T follicular helper cell (primary cell): ENCODE results near the gene OPN1LW.
"Not testable (repeated sequence)": the region's sequence is repeated elsewhere in the genome, so short reads cannot be mapped to it uniquely, and the experiment has no call there.

ENCODE experiments used
- DNase-seq: peaks from one replicate; pipeline ENCODE4 v3.0.0-alpha.2; 2020; ENCODE audit warnings: low read depth
- total RNA-seq, 2 experiments: gene quantifications; one replicate each; lab custom pipeline; 2026; lab: John Stamatoyannopoulos, UW

OPN1LW gene
- 0 reads per million in 2 experiments for total RNA-seq

DNA sequence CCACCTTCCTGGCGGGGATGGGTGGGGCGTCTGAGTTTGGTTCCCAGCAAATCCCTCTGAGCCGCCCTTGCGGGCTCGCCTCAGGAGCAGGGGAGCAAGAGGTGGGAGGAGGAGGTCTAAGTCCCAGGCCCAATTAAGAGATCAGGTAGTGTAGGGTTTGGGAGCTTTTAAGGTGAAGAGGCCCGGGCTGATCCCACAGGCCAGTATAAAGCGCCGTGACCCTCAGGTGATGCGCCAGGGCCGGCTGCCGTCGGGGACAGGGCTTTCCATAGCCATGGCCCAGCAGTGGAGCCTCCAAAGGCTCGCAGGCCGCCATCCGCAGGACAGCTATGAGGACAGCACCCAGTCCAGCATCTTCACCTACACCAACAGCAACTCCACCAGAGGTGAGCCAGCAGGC lies at the start of gene OPN1LW:
OPN1LW (plus strand) TSS at position 234 of the 400 bp plus-strand sequence; CDS start at position 275, 41 bp downstream.
- not testable (repeated sequence) for DNase-seq

DNA sequence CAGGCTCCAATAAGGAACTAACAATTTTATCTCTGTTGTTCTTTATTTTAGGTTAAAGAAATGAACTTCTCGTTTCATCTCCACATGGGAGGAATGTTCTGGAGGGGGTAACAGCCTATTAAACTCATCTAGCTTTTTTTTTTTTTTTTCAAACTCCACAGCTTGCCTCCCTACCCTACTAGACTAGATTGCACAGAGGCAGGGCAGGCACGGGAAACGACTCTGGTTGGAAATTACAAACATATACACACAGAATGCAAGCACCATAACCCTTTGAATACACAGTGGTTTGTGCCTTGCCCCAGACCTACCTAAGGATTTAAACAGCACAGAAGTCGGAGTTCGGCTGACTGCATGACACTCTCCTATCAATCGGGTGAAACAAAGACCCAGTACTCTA lies 49.2 kb upstream of the OPN1LW start:
- no peak for DNase-seq

DNA sequence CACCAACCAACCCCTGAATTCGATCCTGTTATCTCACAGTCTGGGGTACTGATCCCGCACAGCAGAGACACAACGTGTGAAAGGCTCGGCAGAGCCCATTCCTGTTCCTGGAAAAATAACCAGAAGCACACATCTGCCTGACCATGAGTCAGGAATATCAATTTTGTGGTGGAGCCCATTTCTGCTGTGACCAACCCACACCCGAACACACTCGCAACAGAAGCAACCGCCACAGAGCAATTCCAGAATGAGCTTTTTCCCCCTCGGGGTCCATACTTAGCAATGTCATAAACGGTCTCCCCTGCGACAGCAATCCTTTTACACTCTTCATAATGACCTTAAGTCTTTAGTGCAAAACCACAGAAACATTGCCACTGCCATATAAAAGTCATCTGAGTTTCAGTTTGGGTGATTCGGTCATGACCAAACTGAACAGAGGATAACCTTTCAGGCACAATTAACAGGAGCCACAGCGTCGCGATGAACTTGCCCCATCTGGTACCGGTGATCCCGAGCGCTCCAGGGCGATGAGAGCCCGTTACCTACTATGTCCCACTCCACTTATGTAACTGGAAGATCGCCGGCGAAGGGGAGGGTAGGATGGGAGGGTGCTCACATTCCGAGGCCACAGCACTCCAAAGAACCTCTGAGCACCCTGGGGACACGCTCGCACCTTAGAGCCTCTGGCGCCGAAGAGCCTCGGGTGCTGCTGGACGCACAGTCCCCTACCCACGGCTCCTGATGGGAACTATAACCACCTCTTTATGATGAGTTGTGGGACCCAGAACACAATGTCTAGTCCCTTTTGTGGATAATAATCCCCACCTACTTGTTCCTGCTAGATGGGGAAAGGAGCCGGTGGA lies 47.7 kb upstream of the OPN1LW start:
- DNase-seq, result no peak

DNA sequence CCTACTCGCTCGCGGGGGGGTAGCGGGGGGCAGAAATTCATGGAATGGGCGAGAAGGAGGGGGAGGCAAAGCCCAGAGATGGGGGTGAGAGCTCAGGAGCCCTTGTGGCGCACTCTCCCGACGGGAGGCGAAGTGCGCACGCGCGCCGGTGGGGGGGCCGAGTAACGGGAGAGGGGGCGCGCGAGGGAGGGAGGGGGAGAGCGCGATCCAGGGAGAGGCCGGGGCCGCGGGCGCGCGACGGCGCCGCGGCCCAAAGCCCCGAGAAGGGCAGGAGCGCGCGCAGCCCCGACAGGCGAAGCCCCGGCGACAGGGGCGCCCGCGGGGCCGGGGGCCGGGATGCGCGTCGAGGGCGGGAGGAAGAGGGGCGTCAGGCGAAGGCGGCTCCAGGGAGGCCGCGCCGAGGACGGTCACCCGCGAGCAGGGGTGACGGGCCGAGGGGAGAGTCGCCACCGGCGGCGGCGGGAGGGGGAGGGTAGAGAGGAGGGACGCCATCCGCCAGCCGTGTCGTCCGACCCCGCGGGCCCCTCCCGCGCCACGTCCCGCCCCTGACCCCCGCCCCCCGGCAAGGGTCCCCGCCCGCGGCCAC lies 46.9 kb upstream of the OPN1LW start:
- peak; percentile 62 for DNase-seq

DNA sequence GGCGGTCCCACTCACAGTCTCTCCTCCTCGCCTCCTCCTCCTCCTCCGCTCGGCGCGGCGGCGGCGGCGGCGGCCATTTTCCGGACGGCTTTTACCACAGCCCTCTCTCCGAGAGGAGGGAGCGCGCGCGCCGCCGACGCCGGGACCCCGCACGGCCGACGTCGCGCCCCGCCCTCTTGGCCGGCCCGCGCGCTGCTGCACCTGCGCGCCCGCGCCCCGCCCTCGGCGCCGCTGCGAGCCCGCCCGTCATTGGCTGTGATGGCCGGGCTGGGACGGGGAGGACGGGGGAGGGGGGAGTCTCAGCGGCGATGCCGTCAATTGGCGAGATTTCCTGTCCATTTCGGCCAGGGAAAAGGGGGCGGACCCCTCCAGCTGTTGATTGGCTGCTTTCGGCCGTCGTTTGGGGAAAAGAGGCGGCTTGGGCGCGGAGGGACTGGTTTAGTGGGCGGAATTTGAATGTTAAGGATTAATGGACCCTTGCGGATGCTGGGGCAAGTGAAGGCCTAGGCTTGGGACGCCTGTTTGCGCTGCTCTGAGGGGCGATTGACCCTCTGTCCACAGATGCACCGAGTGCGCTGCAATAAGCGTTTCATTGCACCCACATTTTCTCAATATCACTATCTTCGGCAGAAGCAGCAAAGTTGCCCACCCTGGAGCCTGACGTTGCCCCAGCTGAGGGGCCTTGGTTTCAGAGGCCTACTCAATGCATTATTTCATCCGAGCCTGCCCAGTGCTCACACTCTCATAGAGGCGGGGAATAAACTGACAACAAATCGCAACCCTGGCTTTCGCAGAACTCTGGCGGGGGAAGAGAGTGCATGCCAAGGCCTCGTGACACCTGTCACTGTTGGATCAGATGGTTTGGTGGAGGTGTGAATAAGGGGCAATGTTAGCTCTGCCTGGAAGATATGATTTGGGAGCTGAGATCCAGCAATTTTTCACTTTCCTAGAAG lies 46.2 kb upstream of the OPN1LW start, which contains the start of gene MECP2:
MECP2 (minus strand) TSS at position 129 of the 953 bp plus-strand sequence.
- peak; percentile 73 for DNase-seq

DNA sequence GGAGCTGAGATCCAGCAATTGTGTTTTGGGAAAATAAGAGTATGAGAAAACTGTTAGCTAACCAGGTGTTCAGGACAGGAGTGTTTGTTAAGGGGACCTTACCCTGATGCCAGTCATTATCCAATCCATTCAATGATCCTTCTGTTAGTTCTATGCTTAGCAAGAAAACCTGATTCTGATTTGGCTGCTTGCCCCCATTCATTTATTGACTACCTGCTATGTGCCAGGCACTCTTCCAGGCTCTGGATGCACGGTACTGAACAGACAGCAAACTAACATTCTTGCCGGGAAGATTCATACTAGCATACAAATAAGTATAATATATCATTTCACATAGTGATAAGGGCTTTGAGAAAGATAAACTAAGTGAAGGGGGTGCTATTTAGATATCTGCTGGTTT lies 45.5 kb upstream of the OPN1LW start:
- no peak for DNase-seq

DNA sequence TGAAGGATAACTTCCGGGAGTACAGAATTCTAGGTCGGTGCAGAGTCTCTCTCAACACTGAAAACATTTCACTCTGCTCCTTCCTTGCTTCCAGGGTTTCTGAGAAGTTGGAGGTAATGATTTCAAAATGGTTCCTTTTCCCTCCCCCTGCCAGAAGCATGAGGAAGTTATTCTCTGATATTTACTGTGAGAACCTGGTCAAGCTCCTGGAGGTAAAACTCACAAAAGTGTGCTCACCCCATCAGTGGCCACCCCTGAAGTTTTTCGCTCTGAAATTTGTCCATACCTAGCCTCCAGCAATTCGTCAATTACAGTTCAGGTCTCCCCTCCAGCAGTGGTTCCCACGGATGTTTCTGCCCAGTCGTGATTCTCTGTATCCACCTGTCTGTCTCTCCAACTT lies 30.3 kb upstream of the OPN1LW start:
- DNase-seq, result no peak

DNA sequence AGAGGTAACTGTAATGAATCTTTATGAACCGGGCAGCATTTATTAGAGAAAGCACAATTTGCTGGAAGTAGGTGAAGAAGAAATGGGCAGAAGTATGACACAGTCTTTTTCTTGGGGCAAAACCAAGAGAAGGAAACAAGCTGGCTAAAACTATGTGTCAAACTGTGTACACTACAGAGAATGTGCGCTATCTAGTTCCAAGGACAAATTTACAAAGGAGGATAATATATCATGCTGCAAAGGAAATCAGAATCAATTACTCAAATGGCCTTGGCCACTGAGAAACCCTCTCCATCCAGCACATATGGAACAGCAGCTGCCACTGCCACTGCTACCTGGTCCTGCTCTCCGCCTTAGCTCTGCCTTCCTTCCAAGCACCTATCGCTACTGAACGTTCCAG lies 29.4 kb upstream of the OPN1LW start:
- DNase-seq, result no peak

DNA sequence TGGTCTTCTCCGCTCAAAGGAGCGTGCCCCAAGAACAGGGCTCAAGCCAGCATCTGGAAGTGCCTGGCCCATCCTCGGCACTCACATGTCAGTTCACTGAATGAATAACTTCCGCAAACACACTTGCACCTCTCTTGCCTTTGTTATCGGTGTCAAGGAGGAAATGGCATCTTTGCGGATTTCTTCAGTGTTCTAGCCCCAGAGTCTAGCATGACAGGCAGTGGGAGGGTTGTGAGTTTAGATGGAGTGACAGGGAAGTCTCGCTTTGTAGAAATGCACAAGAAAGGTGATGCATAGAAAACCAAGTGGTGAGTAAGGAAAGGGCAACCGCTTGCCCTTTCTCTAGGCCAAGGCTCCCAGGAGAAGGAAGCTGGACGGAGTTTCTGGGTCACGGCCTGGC lies 29.0 kb upstream of the OPN1LW start:
- DNase-seq, result no peak

DNA sequence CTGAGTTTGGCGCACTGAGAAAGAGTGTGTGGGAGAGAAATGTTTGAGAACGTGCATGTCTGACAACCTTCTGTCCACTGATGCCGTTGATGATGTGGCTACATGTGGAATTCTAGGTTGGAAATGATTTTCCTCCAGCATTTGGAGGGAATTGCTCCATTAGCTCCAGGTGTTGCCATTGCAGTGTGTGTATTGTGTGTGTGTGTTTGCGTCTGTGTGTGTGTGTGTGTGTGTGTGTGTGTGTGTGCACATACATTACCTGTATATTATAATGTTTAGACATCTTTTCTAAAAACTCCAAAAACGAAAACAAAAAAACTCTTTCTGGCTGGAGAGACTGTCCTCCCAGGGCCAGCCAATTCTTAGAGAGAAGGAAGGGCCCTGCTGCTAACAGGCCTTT lies 28.3 kb upstream of the OPN1LW start:
- DNase-seq, result no peak

DNA sequence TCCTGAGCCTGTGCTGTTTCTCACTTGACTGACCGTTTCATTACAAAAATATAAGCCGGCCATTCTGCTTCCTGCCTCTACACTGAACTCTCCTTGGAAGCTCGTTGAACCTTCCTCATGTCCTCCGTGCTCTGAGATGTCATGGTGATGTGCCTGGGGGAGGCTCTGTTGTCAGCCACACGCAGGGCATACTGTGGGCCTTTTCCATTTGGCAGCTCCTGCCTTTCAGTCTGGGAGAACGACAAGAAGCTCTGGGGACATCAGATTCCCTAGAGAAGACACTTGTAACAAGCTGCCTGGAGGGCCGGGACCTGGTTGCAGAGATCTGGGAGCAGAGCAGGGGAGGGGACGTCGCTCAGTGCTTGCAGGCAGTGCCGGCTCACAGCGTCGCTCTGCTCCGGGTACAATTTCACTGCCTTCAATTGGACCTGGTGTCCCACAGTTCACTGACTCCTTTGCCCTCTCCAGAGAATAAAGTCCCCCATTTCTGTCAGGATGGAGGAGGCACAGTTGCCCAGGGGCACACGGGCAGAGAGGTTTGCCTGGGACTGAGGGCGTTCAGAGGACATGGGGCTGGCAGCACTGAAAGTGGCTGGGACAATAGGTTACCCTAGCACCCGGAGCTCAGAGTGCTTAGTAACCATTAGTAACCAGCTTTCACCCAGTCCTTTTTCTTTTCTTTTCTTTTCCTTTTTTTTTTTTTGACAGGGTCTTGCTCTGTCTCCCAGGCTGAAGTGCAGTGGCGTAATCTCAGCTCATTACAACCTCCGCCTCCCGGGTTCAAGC lies 27.4 kb upstream of the OPN1LW start:
- no peak for DNase-seq

DNA sequence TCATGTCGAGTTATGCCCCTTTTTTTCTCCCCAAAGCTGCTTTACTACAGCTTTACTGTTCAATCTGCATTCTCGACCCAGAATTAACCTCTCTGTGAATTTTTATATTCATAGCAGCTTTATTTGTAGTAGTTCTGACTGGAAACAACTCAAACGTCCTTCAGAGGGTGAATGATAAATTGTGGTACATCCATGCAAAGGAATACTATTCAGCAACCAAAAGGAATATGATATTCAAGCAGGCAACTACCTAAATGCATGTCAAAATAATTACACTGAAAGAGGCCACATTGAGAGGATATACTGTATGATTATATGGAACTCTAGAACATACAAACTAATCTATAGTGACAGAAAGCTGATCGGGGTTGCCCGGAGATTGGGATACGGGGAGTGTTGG lies 26.5 kb upstream of the OPN1LW start:
- DNase-seq, result no peak

DNA sequence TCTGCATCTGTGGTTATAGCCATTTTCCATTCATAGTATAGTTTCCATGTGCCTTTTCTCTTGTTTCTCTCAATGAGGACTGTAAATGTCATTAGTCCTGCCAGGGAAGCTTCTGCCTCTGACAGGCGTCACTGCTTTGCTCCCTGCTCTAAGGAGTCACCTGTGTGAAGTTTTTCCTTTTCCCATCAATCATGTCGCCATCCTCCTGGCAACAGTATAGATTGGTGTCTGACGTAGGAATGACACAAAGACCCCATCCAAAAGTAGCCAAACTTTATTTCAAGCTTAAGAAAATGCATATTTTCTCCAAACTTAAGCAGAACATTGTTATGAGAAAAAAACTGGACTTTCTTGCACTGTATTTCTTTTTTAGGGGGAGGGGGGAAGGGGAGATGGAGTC lies 23.5 kb upstream of the OPN1LW start:
- DNase-seq, result no peak

DNA sequence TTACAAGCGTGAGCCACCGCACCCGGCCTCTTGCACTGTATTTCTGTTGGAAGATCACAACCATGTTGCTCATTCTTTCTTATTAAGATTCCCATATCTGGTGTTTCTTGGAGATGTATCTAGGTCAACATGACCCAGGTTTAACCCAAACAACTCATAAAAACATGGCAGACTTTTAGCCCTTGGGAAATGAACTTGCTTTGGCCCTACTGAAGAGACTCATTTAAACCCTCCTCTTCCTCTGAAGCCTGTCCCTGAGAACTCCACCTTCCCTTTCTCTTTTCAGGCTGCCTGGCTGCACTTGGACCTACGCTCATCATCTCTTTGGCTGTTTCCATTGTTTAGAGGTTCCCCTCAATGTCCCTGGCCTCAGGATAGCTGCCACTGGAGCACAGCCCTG lies 22.8 kb upstream of the OPN1LW start:
- DNase-seq, result no peak

DNA sequence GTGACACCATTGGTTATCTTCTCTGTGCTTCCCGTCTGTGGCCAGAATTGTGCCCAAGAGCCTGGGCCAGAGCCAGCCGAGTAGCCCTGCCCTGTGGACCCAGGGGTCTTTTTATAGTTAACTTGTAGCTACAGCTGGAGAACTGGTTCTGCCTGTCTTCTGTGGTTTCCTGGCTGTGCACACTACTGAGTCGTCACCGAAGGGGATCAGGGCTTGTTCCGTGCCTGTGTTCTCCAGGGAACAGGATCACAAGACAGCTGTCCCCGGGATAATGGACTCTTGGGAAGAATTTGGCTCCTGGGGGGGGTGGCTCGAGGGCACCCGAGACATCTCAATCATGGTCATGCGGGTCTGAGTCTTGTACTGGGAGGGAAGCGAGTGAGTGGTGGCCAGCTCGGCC lies 22.1 kb upstream of the OPN1LW start:
- DNase-seq, result no peak

DNA sequence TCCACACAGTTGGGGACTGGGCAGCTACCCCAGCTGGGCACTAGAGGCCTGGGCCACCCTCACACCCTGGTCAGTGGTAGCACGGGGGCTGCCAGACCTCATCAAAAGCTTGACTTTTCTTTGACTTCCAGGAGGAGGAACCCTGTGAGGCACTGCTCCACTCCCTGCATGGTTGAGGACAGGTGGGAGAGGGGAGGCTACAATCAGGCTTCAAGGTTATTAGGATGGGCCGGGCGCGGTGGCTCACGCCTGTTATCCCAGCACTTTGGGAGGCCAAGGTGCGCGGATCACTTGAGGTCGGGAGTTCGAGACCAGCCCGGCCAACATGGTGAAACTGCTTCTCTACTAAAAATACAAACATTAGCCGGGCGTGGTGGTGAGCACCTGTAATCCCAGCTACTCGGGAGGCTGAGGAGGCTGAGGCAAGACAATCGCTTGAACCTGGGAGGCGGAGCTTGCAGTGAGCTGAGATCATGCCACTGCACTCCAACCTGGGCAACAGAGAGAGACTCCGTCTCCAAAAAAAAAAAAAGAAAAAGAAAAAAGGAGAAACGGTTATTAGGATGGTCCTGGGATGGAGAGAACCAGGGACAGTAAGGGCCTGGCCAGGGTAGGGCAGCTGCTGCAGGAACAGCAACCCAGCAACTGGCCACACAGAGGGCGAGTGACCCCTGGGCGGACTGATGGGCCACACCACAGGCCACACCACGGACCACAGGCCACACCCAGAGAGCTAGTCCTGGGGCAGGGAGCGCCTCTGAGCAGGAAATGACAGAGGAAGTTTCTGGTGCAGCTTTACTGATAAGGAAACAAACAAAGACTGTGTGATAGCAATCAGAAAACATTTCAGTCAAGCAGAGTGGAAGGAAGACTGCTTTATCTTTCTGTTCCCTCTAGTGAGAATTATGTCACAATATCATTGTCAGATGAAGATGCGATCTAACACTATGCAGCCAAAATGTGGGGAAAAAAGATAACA lies 20.5 kb upstream of the OPN1LW start:
- no peak for DNase-seq

DNA sequence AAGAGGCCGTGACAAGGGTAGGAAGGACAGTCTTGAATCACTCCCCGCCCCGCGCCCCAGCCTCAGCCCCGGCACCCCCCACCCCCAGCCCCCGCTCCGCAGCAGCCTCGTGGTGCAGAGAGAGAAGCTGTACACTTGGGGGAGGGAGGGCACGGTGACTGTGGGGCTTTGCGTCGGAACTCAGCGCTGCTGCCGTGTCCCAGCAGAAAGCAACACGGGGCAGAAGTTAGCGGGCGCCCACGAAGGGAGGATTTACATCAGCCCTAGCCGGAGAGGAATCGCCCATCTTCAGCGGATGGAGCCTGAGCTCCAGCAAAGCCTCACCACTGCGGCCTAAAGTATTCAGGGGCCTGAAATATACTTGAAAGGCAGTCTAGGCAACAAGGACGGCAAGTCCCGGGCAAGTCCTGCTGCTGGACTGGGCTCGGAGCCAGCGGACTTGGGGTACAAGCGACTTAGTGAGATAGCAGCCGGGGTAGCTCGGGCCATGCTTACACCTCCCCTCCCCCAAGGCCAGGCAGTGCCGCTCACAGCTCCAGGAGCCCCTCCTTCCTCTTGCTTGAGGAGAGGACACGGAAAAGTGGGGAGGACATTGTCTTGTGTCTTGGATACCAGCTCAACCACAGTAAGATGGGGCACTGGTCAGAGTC lies 18.5 kb upstream of the OPN1LW start:
- no peak for DNase-seq

DNA sequence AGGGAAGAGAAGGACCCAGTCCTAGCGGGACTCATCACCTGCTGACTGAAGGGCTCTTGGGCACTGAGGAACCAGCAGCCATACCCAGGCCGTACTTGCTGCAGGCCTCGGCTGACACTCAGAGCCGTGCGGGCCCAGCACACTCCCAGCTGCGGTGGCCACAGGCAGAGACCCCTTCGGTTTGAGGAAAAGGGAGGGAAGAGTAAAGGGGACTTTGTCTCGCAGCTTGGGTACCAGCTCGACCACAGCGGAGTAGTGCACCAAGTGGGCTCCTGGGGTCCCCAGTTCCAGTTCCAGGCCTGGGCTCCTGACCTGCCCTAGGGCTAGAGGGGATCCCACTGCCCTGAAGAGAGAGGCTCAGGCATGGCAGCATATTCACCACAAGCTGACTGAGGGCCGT lies 17.9 kb upstream of the OPN1LW start:
- DNase-seq, result no peak

DNA sequence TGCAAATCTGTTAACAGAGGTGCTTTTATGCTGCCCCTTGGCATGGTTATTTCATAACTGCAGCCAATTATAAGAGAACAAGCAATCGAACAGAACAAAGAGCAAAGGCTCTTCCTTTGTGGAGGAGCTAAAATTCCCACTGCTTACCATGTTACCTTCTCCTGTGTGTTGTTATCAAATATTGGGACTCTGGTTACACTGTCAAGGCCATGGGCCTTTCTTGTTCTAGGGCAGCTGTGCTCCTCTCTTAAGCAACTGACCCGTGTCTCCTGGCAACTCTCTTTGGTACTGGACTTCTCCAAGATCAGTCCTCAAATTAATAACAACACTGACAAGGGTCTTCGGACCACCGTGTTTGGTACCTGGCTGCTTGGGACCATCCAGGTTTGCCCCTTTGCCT lies 12.1 kb upstream of the OPN1LW start:
- DNase-seq, result no peak

DNA sequence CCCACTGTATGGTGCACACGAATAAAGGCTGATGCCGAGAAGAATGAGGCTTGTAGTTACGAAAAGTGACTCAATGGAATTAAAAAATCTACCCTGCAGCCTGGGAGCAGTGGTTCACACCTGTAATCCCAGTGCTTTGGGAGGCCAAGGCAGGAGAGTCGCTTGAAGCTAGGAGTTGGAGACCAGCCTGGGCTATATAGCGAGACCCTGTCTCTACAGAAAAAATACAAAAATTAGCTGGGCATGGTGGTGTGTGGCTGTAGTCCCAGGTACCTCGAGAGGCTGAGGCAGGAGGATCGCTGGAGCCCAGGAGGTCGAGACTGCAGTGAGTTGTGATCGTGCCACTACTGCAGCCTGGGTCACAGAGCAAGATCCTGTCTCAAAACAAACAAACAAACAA lies 11.7 kb upstream of the OPN1LW start:
- no peak for DNase-seq
